ENCODE results near the gene OR6B3.

Gene OR6B3

DNA sequence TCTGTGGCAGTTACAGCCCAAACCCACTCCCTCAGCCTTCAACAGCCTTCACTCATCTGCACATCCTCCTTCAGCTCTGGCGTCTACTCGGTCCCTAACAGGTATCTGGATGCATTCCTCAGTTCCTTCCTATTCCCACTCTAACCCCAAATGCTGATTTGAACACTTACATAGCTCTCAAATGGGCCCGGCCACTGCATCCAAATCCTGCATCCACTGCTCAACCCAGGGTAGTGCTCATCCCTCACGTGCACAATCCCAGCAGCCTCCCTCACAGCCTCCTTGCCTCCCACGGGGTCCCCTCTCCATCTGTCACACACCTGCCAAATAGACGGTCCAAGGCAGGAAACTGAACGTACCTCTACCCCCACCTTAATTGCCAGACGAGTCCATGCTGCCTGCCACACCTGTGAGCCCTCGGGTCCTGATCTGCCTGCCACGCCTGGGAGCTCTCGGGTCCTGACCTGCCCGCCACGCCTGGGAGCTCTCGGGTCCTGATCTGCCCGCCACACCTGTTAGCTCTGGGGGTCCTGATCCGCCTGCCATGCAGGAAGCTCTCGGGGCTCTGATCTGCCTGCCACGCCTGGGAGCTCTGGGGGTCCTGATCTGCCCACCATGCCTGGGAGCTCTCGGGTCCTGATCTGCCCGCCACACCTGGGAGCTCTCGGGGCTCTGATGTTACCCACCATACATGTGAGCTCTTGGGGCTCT is 9.9 kb downstream of the OR6B3 start:
- no peaks in the 10 kb centered on the region for H3K27me3 ChIP-seq (ENCODE audit: insufficient read depth, low read length, poor library complexity, severe bottlenecking)
- no peaks in the 10 kb centered on the region for H3F3A ChIP-seq (ENCODE audit: low read depth)
- H3K4me1 ChIP-seq (ENCODE audit: insufficient read depth, low read length, poor library complexity, severe bottlenecking), result no peaks in the 10 kb centered on the region
- H4K20me1 ChIP-seq (ENCODE audit: insufficient read depth, low read length, poor library complexity, severe bottlenecking), result no peaks in the 10 kb centered on the region
- TF ChIP-seq CTCF (conservative IDR thresholded peaks at IDR 0.05; ENCODE audit: low read length) (no peak), EZH2phosphoT487 (IDR thresholded peaks at IDR 0.05; ENCODE audit: borderline replicate concordance) (no peak)
- H3K9me3 ChIP-seq (ENCODE audit: insufficient read depth, low read depth, low read length), result no peaks in the 10 kb centered on the region
- H3K9ac ChIP-seq (ENCODE audit: low read depth, low read length, poor library complexity, severe bottlenecking), result no peak overlapping the region
- no peak overlapping the region for H3K4me3 ChIP-seq (ENCODE audit: low read length, poor library complexity, severe bottlenecking)
- no peak overlapping the region for H2AFZ ChIP-seq (ENCODE audit: low read length)
- H3K79me2 ChIP-seq (ENCODE audit: insufficient read depth, low read length), result no peaks in the 10 kb centered on the region
- H3K36me3 ChIP-seq (ENCODE audit: insufficient read depth, low read length), result no peaks in the 10 kb centered on the region
- H3K9me2 ChIP-seq (replicated peaks; ENCODE audit: low read depth, low read length), result no peaks in the 10 kb centered on the region
- no peak overlapping the region for H3K4me2 ChIP-seq (ENCODE audit: low read depth, low read length, poor library complexity, severe bottlenecking)

DNA sequence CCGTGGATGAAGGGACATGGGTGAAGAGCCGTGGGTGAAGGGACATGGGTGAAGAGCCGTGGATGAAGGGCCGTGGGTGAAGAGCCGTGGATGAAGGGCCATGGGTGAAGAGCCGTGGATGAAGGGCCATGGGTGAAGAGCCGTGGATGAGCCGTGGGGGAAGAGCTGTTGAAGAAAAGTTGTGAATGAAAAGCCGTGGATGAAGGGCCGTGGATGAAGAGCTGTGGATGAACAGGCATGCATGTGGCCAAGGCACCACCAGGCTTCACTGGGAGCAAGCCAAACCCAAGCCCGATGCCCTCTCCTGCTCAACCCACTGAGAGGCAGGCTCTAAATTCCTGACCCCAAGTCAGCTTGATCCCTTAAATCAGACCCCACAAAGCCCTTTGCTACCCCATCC is 10.6 kb downstream of the OR6B3 start:
- Histone ChIP-seq H3F3A (ENCODE audit: low read depth) (no peaks in the 10 kb centered on the region), H3K4me2 (ENCODE audit: low read depth, low read length, poor library complexity, severe bottlenecking) (no peak overlapping the region), H3K36me3 (ENCODE audit: insufficient read depth, low read length) (no peaks in the 10 kb centered on the region), H3K4me1 (ENCODE audit: insufficient read depth, low read length, poor library complexity, severe bottlenecking) (no peaks in the 10 kb centered on the region), H3K4me3 (ENCODE audit: low read length, poor library complexity, severe bottlenecking) (no peak overlapping the region), H2AFZ (ENCODE audit: low read length) (no peak overlapping the region), H4K20me1 (ENCODE audit: insufficient read depth, low read length, poor library complexity, severe bottlenecking) (no peaks in the 10 kb centered on the region), H3K79me2 (ENCODE audit: insufficient read depth, low read length) (no peaks in the 10 kb centered on the region), H3K9ac (ENCODE audit: low read depth, low read length, poor library complexity, severe bottlenecking) (no peak overlapping the region), H3K9me2 (replicated peaks; ENCODE audit: low read depth, low read length) (no peaks in the 10 kb centered on the region), H3K27me3 (ENCODE audit: insufficient read depth, low read length, poor library complexity, severe bottlenecking) (no peaks in the 10 kb centered on the region), H3K9me3 (ENCODE audit: insufficient read depth, low read depth, low read length) (no peaks in the 10 kb centered on the region)
- TF ChIP-seq CTCF (conservative IDR thresholded peaks at IDR 0.05; ENCODE audit: low read length) (no peak), EZH2phosphoT487 (IDR thresholded peaks at IDR 0.05; ENCODE audit: borderline replicate concordance) (no peak)

DNA sequence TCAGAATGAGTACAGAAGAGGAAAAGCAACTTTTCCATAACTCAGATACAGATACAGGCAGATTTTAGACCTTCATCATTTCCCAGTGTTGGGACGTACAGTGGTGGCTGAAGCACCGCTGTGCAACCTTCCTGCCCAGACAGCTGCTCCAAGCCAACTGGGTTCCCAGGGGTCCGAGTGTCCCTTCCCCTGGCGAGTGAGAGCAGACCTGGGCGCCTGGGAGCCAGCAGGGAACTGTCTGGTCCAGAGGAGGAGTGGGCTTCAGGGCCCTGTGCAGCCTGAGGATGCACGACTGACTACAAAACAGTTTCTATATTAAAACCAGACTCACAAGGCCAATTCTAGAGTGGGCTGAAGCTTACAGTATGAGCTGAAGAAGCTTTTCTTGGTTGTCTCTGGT is 12.0 kb downstream of the OR6B3 start:
- Histone ChIP-seq H2AFZ (ENCODE audit: low read length) (no peak overlapping the region), H3K4me1 (ENCODE audit: insufficient read depth, low read length, poor library complexity, severe bottlenecking) (no peaks in the 10 kb centered on the region), H3K36me3 (ENCODE audit: insufficient read depth, low read length) (no peaks in the 10 kb centered on the region), H3K9me2 (replicated peaks; ENCODE audit: low read depth, low read length) (no peaks in the 10 kb centered on the region), H3K79me2 (ENCODE audit: insufficient read depth, low read length) (no peaks in the 10 kb centered on the region), H3K4me2 (ENCODE audit: low read depth, low read length, poor library complexity, severe bottlenecking) (no peak overlapping the region), H3K9me3 (ENCODE audit: insufficient read depth, low read depth, low read length) (no peaks in the 10 kb centered on the region), H3K27me3 (ENCODE audit: insufficient read depth, low read length, poor library complexity, severe bottlenecking) (no peaks in the 10 kb centered on the region), H4K20me1 (ENCODE audit: insufficient read depth, low read length, poor library complexity, severe bottlenecking) (no peaks in the 10 kb centered on the region), H3K9ac (ENCODE audit: low read depth, low read length, poor library complexity, severe bottlenecking) (no peak overlapping the region), H3K4me3 (ENCODE audit: low read length, poor library complexity, severe bottlenecking) (no peak overlapping the region), H3F3A (ENCODE audit: low read depth) (no peaks in the 10 kb centered on the region)
- no peak for TF ChIP-seq EZH2phosphoT487 (IDR thresholded peaks at IDR 0.05; ENCODE audit: borderline replicate concordance)
- TF ChIP-seq CTCF (conservative IDR thresholded peaks at IDR 0.05; ENCODE audit: low read length), result no peak

Measured in Loucy (cell line).